Osteoblast (primary cell): ENCODE measurements around the gene GRK3. TPM values are rescaled to one million over a fixed set of nuclear protein-coding genes. Genes with fewer than 3 reads are reported as not detected.

Experiments
- DNase-seq: peaks from one replicate; pipeline ENCODE4 v3.0.0; 2011; ENCODE audit warnings: low spot score, mixed read lengths; ENCODE audit not compliant: insufficient read length; ENCODE audit errors: missing footprints
- H2AFZ ChIP-seq: 2 replicates; pipeline ENCODE4 v1.6.0; 2011; ENCODE audit warnings: mild to moderate bottlenecking, low read length
- H3K27ac ChIP-seq: 2 replicates; pipeline ENCODE4 v1.5.1; 2011; ENCODE audit warnings: mild to moderate bottlenecking, low read depth, low read length, moderate library complexity
- H3K27me3 ChIP-seq: 2 replicates; pipeline ENCODE4 v1.6.0; 2012; ENCODE audit warnings: mild to moderate bottlenecking, control low read depth, inconsistent platforms, low read length, moderate library complexity; ENCODE audit not compliant: insufficient read depth
- H3K36me3 ChIP-seq: 2 replicates; pipeline ENCODE4 v1.5.1; 2011; ENCODE audit warnings: mild to moderate bottlenecking, low read length, control low read depth, moderate library complexity; ENCODE audit not compliant: insufficient read depth
- H3K4me1 ChIP-seq: 2 replicates; pipeline ENCODE4 v1.5.1; 2011; ENCODE audit warnings: mild to moderate bottlenecking, low read length, control low read depth, moderate library complexity; ENCODE audit not compliant: insufficient read depth
- H3K4me2 ChIP-seq: 2 replicates; pipeline ENCODE4 v1.6.0; 2011; ENCODE audit warnings: mild to moderate bottlenecking, low read length; ENCODE audit not compliant: insufficient read depth
- H3K4me3 ChIP-seq: fragments of 200-600 bp; sonication (generic); 3 replicates; pipeline ENCODE4 v1.5.1; 2012; ENCODE audit warnings: mild to moderate bottlenecking, low read length, inconsistent platforms; ENCODE audit not compliant: insufficient read depth
- H3K79me2 ChIP-seq: 2 replicates; pipeline ENCODE4 v1.6.0; 2012; ENCODE audit warnings: mild to moderate bottlenecking, low read length, control low read depth, inconsistent platforms; ENCODE audit not compliant: insufficient read depth
- H3K9me3 ChIP-seq: 2 replicates; pipeline ENCODE4 v1.5.1; 2011; ENCODE audit warnings: low read depth, low read length, control low read depth
- H4K20me1 ChIP-seq: 2 replicates; pipeline ENCODE4 v1.6.0; 2012; ENCODE audit warnings: mild to moderate bottlenecking, low read length, control low read depth; ENCODE audit not compliant: insufficient read depth
- total RNA-seq: library from RNA; depleted of rRNA; stranded (reverse); fragments of >200 nt; gene quantifications from 2 replicates; pipeline ENCODE4 v1.2.3, GENCODE V29; 2012
- TF ChIP-seq, protein P1 (sequence below): IDR thresholded peaks from 2 replicates; pipeline ENCODE4 v1.5.1; 2011; ENCODE audit warnings: mild to moderate bottlenecking, low read depth, low read length, moderate library complexity; ENCODE audit errors: extremely low read depth

Gene GRK3
- total RNA-seq, 1 donor = 1.8 TPM

DNA sequence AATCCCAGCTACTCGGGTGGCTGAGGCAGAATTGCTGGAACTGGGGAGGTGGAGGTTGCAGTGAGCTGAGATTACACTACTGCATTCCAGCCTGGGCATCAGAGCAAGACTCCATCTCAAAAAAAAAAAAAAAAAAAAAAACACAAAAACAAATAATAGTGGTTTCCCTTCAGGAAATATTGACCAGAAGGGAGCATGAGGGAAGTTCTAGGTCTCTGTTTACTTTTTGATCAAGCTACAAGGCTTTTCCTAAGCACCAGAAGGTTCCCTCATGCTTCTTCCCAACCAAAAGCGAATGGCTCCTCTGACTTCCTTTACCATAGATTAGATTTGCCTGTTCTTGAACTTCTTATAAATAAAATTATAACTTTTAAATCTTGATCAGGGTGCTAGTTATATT lies 195.8 kb downstream of the GRK3 start:
- Histone ChIP-seq H3K4me1 (peaks cover 22% of the 10 kb centered on the region), H3K4me2 (peak overlapping the region; percentile 28), H2AFZ (no peak overlapping the region), H3K9me3 (no peaks in the 10 kb centered on the region), H3K36me3 (no peaks in the 10 kb centered on the region), H3K27ac (peak overlapping the region; percentile 91), H3K27me3 (no peaks in the 10 kb centered on the region), H4K20me1 (no peaks in the 10 kb centered on the region), H3K79me2 (no peaks in the 10 kb centered on the region), H3K4me3 (no peak overlapping the region)
- TF ChIP-seq, protein P1, sequence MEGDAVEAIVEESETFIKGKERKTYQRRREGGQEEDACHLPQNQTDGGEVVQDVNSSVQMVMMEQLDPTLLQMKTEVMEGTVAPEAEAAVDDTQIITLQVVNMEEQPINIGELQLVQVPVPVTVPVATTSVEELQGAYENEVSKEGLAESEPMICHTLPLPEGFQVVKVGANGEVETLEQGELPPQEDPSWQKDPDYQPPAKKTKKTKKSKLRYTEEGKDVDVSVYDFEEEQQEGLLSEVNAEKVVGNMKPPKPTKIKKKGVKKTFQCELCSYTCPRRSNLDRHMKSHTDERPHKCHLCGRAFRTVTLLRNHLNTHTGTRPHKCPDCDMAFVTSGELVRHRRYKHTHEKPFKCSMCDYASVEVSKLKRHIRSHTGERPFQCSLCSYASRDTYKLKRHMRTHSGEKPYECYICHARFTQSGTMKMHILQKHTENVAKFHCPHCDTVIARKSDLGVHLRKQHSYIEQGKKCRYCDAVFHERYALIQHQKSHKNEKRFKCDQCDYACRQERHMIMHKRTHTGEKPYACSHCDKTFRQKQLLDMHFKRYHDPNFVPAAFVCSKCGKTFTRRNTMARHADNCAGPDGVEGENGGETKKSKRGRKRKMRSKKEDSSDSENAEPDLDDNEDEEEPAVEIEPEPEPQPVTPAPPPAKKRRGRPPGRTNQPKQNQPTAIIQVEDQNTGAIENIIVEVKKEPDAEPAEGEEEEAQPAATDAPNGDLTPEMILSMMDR = no peak
- peak; percentile 26 for DNase-seq

DNA sequence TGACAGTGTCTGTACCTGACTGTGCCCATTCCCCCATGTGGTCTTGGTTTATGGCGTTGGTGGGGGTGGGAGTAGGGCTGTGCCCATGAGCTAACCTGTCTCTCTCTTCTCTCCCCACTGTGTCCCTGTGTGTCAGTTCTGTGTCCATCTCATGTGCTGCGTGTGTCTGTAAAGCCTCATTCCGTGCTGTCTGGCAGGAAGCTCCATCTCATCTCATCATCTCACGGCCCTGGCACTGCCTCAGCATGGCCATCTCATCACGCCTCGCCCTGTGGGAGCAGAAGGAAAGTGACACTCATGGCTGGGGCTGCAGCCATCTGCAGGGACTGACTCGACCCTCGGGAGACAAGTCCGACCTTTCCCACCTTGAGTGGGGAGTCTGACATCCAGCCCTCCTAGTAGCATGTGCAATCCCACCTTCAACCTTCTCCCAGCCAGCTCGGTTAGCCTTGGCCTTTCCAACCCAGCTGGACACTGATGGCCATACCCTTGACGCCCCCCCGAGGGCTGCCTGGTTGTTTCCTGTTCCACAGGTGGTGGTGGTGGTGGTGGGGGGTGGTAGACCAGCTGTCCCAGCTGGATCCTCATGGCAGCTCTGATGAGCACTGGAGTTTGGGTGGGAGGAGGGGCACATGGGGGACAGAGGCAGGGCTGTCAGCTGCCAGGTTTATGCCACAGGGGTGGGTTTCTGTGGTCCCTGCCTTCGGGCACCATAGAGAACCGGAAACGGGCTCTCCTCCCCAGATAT lies 196.5 kb downstream of the GRK3 start:
- no peaks in the 10 kb centered on the region for H3K27me3 ChIP-seq
- H2AFZ ChIP-seq = no peak overlapping the region
- no peak overlapping the region for H3K4me2 ChIP-seq
- peaks cover 20% of the 10 kb centered on the region for H3K4me1 ChIP-seq
- no peaks in the 10 kb centered on the region for H3K36me3 ChIP-seq
- H3K9me3 ChIP-seq = no peaks in the 10 kb centered on the region
- H3K27ac ChIP-seq = peak overlapping the region; percentile 91
- TF ChIP-seq, protein P1 = no peak
- DNase-seq = peak; percentile 4
- H3K4me3 ChIP-seq = no peak overlapping the region
- H4K20me1 ChIP-seq = no peaks in the 10 kb centered on the region
- no peaks in the 10 kb centered on the region for H3K79me2 ChIP-seq

DNA sequence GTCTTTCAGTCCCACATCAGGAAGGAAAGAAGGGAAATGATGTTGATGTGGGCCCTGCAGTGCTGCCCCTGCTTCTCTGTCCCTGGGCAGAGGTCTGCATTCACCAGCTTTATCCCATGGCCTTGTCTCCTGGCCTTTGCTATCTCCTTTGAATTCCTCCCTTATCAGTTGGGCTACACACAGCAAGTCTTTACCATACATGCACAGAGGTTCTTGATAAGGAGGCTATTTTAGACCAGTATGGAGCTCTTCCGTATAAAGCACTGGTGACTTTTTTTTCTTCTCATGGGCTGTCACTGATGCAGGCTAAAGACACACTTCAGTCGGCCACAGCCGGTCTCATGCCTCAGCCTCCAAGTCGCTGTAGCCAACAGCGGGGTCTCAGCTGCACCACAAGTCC lies 197.7 kb downstream of the GRK3 start:
- Histone ChIP-seq H4K20me1 (no peaks in the 10 kb centered on the region), H3K36me3 (no peaks in the 10 kb centered on the region), H3K4me1 (peaks cover 20% of the 10 kb centered on the region), H2AFZ (peak overlapping the region; percentile 29), H3K4me3 (no peak overlapping the region), H3K27me3 (no peaks in the 10 kb centered on the region), H3K27ac (no peak overlapping the region), H3K79me2 (no peaks in the 10 kb centered on the region), H3K4me2 (no peak overlapping the region), H3K9me3 (peaks cover 8% of the 10 kb centered on the region)
- peak; percentile 31 for DNase-seq
- TF ChIP-seq, protein P1 = no peak

DNA sequence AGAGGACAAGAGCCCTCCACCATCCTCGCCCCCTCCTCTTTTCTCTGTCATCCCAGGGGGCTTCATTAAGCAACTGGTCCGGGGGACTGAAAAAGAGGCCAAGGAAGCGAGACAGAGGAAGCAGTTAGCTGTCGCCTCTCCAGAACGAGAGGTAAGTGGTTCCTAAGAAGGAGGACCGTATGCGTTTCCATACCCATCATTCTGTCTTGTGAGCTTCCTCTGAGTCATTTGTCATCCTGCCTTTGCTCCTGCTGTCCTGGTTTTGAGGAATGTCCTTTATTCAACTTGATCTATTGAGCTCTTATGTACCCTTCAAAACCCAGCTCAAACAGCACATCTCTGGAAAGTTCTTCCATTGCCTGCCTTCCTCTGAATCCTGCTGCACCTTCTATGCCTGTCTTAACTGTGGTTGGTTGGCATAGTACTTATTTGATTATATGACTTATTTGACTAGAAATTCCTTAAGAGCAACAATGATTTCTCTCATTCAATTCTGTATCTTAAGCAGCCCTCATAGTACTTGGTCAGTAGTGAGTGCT lies 198.8 kb downstream of the GRK3 start:
- Histone ChIP-seq H3K36me3 (no peaks in the 10 kb centered on the region), H3K4me1 (peaks cover 15% of the 10 kb centered on the region), H4K20me1 (no peaks in the 10 kb centered on the region), H2AFZ (peak overlapping the region; percentile 44), H3K79me2 (no peaks in the 10 kb centered on the region), H3K27me3 (no peaks in the 10 kb centered on the region), H3K27ac (no peak overlapping the region), H3K4me2 (no peak overlapping the region), H3K4me3 (no peak overlapping the region), H3K9me3 (peaks cover 8% of the 10 kb centered on the region)
- TF ChIP-seq, protein P1 = no peak
- DNase-seq = peak; percentile 76
